NCI-H1417 treated with DMSO at 0.1 percent for 48 hours (cell line): ENCODE measurements around the gene NEK8.
"Not testable (repeated sequence)": the region's sequence is repeated elsewhere in the genome, so short reads cannot be mapped to it uniquely, and the experiment has no call there.

Experiments used
- DNase-seq: peaks from one replicate; lab custom pipeline; 2025; lab: John Stamatoyannopoulos, UW

NEK8 gene

GRCh38 chr17:28765038-28765437 lies 36.5 kb downstream of the NEK8 start:
- DNase-seq = no peak

- DNase-seq = no peak
Measured at GRCh38 chr17:28773736-28774135, 45.1 kb downstream of the NEK8 start.

- no peak for DNase-seq
Measured at GRCh38 chr17:28774206-28774605, 45.6 kb downstream of the NEK8 start.

- no peak for DNase-seq
Measured at GRCh38 chr17:28777178-28777577, 48.6 kb downstream of the NEK8 start.

GRCh38 chr17:28779601-28780000 lies 51.0 kb downstream of the NEK8 start:
- DNase-seq = not testable (repeated sequence)

GRCh38 chr17:28783161-28783560 lies 54.6 kb downstream of the NEK8 start:
- no peak for DNase-seq

GRCh38 chr17:28788100-28788499 lies 59.5 kb downstream of the NEK8 start:
- DNase-seq = no peak
